GM20000 (cell line): ENCODE measurements around the gene SUOX.
A peak's percentile ranks its signal among the peaks of the same experiment; 100 is the strongest.
"Not testable (repeated sequence)": the region's sequence is repeated elsewhere in the genome, so short reads cannot be mapped to it uniquely, and the experiment has no call there.

Source experiments
- DNase-seq: peaks from one replicate; pipeline ENCODE4 v3.0.0; 2012; ENCODE audit warnings: low spot score
- TF ChIP-seq, protein P1 (sequence below): IDR thresholded peaks from 2 replicates; pipeline ENCODE4 v1.5.1; 2012; ENCODE audit warnings: mild to moderate bottlenecking, control low read depth; ENCODE audit errors: extremely low read depth, missing control alignments

Gene SUOX

DNA sequence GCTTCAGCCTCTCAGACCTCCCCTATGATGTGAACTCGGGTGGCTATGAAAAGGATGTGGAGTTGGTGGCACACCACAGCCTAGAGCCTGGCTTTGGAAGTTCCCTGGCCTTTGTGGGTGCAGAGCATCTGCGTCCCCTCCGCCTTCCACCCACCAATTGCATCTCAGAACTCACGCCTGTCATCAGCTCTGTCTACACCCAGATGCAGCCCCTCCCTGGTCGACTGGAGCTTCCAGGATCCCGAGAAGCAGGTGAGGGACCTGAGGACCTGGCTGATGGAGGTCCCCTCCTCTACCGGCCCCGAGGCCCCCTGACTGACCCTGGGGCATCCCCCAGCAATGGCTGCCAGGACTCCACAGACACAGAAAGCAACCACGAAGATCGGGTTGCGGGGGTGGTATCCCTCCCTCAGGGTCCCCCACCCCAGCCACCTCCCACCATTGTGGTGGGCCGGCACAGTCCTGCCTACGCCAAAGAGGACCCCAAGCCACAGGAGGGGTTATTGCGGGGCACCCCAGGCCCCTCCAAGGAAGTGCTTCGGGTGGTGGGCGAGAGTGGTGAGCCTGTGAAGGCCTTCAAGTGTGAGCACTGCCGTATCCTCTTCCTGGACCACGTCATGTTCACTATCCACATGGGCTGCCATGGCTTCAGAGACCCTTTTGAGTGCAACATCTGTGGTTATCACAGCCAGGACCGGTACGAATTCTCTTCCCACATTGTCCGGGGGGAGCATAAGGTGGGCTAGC lies 37.7 kb downstream of the SUOX start:
- DNase-seq, result no peak
- TF ChIP-seq, protein P1, sequence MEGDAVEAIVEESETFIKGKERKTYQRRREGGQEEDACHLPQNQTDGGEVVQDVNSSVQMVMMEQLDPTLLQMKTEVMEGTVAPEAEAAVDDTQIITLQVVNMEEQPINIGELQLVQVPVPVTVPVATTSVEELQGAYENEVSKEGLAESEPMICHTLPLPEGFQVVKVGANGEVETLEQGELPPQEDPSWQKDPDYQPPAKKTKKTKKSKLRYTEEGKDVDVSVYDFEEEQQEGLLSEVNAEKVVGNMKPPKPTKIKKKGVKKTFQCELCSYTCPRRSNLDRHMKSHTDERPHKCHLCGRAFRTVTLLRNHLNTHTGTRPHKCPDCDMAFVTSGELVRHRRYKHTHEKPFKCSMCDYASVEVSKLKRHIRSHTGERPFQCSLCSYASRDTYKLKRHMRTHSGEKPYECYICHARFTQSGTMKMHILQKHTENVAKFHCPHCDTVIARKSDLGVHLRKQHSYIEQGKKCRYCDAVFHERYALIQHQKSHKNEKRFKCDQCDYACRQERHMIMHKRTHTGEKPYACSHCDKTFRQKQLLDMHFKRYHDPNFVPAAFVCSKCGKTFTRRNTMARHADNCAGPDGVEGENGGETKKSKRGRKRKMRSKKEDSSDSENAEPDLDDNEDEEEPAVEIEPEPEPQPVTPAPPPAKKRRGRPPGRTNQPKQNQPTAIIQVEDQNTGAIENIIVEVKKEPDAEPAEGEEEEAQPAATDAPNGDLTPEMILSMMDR, result no peak

DNA sequence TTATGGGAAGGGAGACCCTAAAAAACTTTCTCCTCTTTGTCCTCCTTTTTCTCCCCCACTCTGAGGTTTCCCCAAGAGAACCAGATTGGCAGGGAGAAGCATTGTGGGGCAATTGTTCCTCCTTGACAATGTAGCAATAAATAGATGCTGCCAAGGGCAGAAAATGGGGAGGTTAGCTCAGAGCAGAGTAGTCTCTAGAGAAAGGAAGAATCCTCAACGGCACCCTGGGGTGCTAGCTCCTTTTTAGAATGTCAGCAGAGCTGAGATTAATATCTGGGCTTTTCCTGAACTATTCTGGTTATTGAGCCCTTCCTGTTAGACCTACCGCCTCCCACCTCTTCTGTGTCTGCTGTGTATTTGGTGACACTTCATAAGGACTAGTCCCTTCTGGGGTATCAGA lies 40.1 kb downstream of the SUOX start:
- DNase-seq, result no peak
- TF ChIP-seq, protein P1, result no peak

DNA sequence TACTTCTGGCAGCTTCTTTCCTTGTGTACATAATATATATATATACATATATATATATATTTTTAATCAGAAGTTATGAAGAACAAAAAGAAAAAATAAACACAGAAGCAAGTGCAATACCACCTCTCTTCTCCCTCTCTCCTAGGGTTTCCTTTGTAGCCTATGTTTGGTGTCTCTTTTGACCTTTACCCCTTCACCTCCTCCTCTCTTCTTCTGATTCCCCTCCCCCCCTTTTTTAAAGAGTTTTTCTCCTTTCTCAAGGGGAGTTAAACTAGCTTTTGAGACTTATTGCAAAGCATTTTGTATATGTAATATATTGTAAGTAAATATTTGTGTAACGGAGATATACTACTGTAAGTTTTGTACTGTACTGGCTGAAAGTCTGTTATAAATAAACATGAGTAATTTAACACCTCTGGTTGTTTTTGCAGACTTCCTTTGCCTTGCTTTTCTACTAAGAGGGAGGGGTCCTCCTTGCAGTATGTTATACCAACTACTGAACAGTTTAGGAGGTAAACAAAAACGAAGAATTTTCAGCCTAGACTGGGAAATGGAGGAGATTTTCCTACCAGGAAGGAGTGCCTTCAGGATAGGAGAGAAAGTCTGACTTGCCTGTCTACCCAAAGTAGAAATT lies 41.1 kb downstream of the SUOX start:
- TF ChIP-seq, protein P1, result no peak
- DNase-seq, result no peak

DNA sequence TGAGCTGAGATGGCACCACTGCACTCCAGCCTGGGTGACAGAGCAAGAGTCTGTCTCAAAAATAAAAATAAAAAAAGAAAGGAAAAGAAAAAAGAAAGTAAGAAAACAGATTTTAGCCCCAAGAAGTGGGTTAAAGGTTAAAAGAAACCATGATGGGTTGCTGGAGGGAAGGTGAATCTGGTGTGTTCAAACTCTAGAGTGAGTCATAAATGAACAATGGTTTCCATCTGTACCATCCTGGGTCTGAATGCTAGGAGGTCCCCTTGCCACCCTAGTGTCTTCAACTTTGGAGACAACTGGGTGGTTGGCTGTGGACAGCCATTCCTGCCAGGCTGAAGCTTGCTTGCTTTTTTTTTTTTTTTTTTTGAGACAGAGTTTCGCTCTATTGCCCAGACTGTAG lies 43.1 kb downstream of the SUOX start:
- TF ChIP-seq, protein P1, result no peak
- no peak for DNase-seq

DNA sequence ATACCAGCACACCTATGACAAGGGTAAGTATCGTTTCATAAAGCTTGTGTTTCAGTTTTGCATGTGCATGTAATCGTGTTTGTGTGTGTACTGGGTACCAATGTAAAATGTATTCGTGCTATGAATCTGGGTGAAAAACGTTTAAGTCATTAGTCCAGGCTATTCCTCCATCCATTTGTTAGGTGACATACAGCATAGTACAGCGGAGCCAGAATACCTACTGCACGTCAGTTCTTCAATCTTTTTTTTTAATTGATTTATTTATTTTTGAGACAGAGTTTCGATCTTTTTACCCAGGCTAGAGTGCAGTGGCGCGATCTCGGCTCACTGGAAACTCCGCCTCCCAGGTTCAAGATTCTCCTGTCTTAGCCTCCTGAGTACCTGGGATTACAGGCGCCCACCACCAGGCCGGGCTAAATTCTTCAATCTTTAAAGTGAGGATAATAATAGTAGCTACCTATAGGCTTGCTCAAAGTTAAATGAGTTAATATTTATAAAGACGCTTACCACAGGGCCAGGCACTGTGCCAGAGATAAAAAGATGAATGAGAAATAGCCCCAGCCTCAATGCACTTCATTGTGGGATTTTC lies 44.0 kb downstream of the SUOX start:
- TF ChIP-seq, protein P1, result no peak
- DNase-seq, result no peak

DNA sequence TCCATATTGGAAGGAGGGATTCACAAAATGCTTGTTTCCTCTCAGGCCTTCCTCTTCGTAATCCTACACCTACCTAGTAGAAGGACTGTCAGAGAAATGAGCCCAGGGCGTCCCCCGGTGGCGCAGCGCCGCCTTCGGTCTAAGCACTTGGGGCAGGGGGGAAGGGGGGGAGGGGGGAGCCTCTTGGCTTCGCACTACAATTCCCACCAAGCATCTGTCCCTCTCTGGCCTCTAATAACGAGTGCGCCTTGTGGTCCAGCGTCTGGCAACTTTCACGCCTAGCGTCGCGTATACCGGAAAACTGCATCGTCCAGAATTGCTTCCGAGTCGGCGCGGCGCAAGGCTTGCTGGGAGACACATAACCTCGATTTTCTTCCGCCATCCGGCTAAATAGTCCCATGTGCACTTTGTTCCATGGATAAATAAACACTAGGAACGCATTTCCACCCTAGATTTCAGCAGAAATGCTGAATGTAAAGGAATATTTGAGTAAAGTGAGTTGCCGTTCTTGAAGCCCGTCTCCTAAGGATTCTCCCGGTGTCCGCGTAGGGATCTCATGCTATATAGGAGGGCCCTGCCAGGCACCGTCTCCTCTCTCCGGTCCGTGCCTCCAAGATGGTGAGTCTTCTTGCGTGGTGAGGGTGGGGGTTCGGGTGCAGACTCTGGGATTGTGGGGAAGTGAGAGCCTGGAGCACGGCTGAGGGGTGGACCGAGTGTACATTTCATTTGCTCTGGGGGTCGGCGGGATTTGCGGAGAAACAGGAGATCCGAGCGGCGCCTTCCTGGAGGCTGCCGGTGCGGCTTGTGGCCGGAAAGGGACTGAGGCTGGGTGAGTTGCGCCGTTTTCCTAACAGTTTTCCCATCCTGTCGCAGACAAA lies 44.7 kb downstream of the SUOX start, which contains the start of gene RPS26:
Gene RPS26, plus strand, starts transcription at position 367 of the 878 bp plus-strand sequence. Its CDS starts 249 bp downstream, at position 616.
- peak; percentile 86 for DNase-seq
- TF ChIP-seq, protein P1, result peak; percentile 50

DNA sequence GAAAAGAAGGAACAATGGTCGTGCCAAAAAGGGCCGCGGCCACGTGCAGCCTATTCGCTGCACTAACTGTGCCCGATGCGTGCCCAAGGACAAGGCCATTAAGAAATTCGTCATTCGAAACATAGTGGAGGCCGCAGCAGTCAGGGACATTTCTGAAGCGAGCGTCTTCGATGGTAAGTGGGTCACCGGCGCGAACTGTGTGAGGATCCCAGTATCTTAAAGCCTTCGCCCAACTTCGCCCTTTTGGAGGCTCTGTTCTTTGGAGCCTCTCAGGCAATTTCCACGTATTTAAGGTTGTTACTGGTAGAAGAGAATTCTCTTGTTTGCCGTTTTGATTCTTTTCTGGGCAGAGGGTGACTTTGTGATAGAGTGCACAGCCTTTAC lies 45.3 kb downstream of the SUOX start:
- DNase-seq, result not testable (repeated sequence)
